Colonic mucosa (tissue), 4 donors: ENCODE results near the gene CADM1. TPM values are rescaled to one million over a fixed set of nuclear protein-coding genes. Genes with fewer than 3 reads are reported as not detected.

ENCODE experiments used
- DNase-seq: peaks from one replicate; pipeline ENCODE4 v3.0.0-alpha.2; 2020
- H3K27ac ChIP-seq: fragments of 200-600 bp; one replicate; pipeline ENCODE4 v1.8.0; 2021
- H3K27me3 ChIP-seq: fragments of 200-600 bp; one replicate; pipeline ENCODE4 v1.8.0; 2021
- H3K36me3 ChIP-seq: fragments of 200-600 bp; one replicate; pipeline ENCODE4 v1.8.0; 2021
- H3K4me1 ChIP-seq: fragments of 200-600 bp; one replicate; pipeline ENCODE4 v1.8.0; 2021; ENCODE audit warnings: mild to moderate bottlenecking
- H3K4me3 ChIP-seq: fragments of 200-600 bp; one replicate; pipeline ENCODE4 v1.8.0; 2021
- H3K9ac ChIP-seq, 2 donors: one replicate each; pipeline ENCODE4 v1.7.0; 2013; ENCODE audit warnings: control low read depth in 2 of 2, low read depth in 2 of 2, low read length in 2 of 2
- H3K9me3 ChIP-seq: fragments of 200-600 bp; one replicate; pipeline ENCODE4 v1.8.0; 2021
- CTCF ChIP-seq: fragments of 200-600 bp; IDR thresholded peaks from one replicate; pipeline ENCODE4 v1.8.0; 2022; ENCODE audit warnings: antibody characterized with exemption, mild to moderate bottlenecking
- intact Hi-C: fragments of 100-400 bp; cut with DNase I; formaldehyde crosslinking; loops from one replicate; pipeline ENCODE4 v1.14.1; 2022
- total RNA-seq, 2 donors: library from RNA; stranded (reverse); fragmentation: NEBNext Ultra II Directional in 1 of 2; extraction: Animal tissue kit (Norgen Biotek cat#: 25700) in 1 of 2; gene quantifications; one replicate each; pipeline ENCODE4 v1.2.1, GENCODE V29; 2021
- donor health status: healthy.
- donor health status: DM: no; HTN: no; CAD: no.
- donor health status: DM: no; HTN: no; CAD: no.

CADM1 gene
- total RNA-seq, 2 donors from 2014 or later: 5.2 to 6.4 TPM

- Histone ChIP-seq H3K4me3 (no peak overlapping the region), H3K9ac (no peak overlapping the region), H3K27ac (no peak overlapping the region), H3K36me3 (no peaks in the 10 kb centered on the region), H3K4me1 (no peaks in the 10 kb centered on the region), H3K9me3 (no peaks in the 10 kb centered on the region), H3K27me3 (no peaks in the 10 kb centered on the region)
- DNase-seq: no peak
- TF ChIP-seq CTCF: no peak
- intact Hi-C loops: no loop called here
These were observed 315.9 kb downstream of the CADM1 start for GRCh38 chr11:115188188-115188897.

GRCh38 chr11:115185931-115186330, 318.3 kb downstream of the CADM1 start:
- Histone ChIP-seq H3K27ac (no peak overlapping the region), H3K4me3 (no peak overlapping the region), H3K36me3 (no peaks in the 10 kb centered on the region), H3K4me1 (no peaks in the 10 kb centered on the region), H3K9ac (no peak overlapping the region), H3K27me3 (no peaks in the 10 kb centered on the region), H3K9me3 (no peaks in the 10 kb centered on the region)
- TF ChIP-seq CTCF: no peak
- intact Hi-C loops: no loop called here
- no peak for DNase-seq

GRCh38 chr11:115185507-115185906, 318.7 kb downstream of the CADM1 start:
- Histone ChIP-seq H3K27me3 (no peaks in the 10 kb centered on the region), H3K4me3 (no peak overlapping the region), H3K27ac (no peak overlapping the region), H3K9ac (no peak overlapping the region), H3K36me3 (no peaks in the 10 kb centered on the region), H3K4me1 (no peaks in the 10 kb centered on the region), H3K9me3 (no peaks in the 10 kb centered on the region)
- no peak for DNase-seq
- intact Hi-C loops: no loop called here
- no peak for TF ChIP-seq CTCF

GRCh38 chr11:115184901-115185300, 319.3 kb downstream of the CADM1 start:
- intact Hi-C loops: no loop called here
- no peak overlapping the region for H3K27ac ChIP-seq
- H3K9ac ChIP-seq: no peak overlapping the region
- no peak overlapping the region for H3K4me3 ChIP-seq
- no peaks in the 10 kb centered on the region for H3K36me3 ChIP-seq
- H3K9me3 ChIP-seq: no peaks in the 10 kb centered on the region
- H3K27me3 ChIP-seq: no peaks in the 10 kb centered on the region
- TF ChIP-seq CTCF: no peak
- DNase-seq: no peak
- no peaks in the 10 kb centered on the region for H3K4me1 ChIP-seq

GRCh38 chr11:115183830-115184229, 320.4 kb downstream of the CADM1 start:
- intact Hi-C loops: no loop called here
- no peak for DNase-seq
- H3K4me3 ChIP-seq: no peak overlapping the region
- no peaks in the 10 kb centered on the region for H3K4me1 ChIP-seq
- no peaks in the 10 kb centered on the region for H3K27me3 ChIP-seq
- H3K9me3 ChIP-seq: no peaks in the 10 kb centered on the region
- H3K9ac ChIP-seq: no peak overlapping the region
- H3K36me3 ChIP-seq: no peaks in the 10 kb centered on the region
- no peak for TF ChIP-seq CTCF
- H3K27ac ChIP-seq: no peak overlapping the region
